Activated CD8-positive, alpha-beta T cell treated with anti-CD3 and anti-CD28 coated beads, Interleukin-2, amount 10 ng/mL, durations not matched to agents 7 days and 5 days (primary cell): ENCODE measurements around the gene NAT14. TPM values are rescaled to one million over a fixed set of nuclear protein-coding genes. Genes with fewer than 3 reads are reported as not detected.

ENCODE experiments used
- ATAC-seq: fragments of 150-1000 bp; cut with Tn5 transposase; one replicate; pipeline ENCODE4 v1.10.0; 2021; ENCODE audit warnings: moderate library complexity
- CTCF ChIA-PET: fragments of 350-600 bp; sonication (Branson Sonifier 250); formaldehyde crosslinking; loops from one replicate; lab custom pipeline; 2021; ENCODE audit warnings: antibody characterized with exemption; lab: Charles Lee
- POLR2A ChIA-PET: fragments of 350-600 bp; sonication (Branson Sonifier 250); formaldehyde crosslinking; loops from one replicate; lab custom pipeline; 2021; ENCODE audit warnings: antibody characterized with exemption; lab: Charles Lee
- DNase-seq: peaks from one replicate; pipeline ENCODE4 v3.0.0-alpha.2; 2020
- H3K27ac Mint-ChIP-seq: one replicate; pipeline ENCODE4 v1.8.0; 2021; ENCODE audit warnings: mild to moderate bottlenecking, mixed read lengths
- H3K27me3 Mint-ChIP-seq: one replicate; pipeline ENCODE4 v1.8.0; 2021; ENCODE audit warnings: low read depth, mixed read lengths
- H3K36me3 Mint-ChIP-seq: one replicate; pipeline ENCODE4 v1.8.0; 2021; ENCODE audit warnings: low read depth, mixed read lengths
- H3K4me1 Mint-ChIP-seq: one replicate; pipeline ENCODE4 v1.8.0; 2021; ENCODE audit warnings: low read depth, mixed read lengths
- H3K4me3 Mint-ChIP-seq: one replicate; pipeline ENCODE4 v1.8.0; 2021; ENCODE audit warnings: mild to moderate bottlenecking, mixed read lengths
- H3K9me3 Mint-ChIP-seq: one replicate; pipeline ENCODE4 v1.8.0; 2022; ENCODE audit warnings: mixed read lengths; ENCODE audit not compliant: insufficient read depth
- total RNA-seq, 2 experiments: library from RNA; stranded (reverse); gene quantifications; one replicate each; pipeline ENCODE4 v1.2.3, GENCODE V29; 2021

NAT14 gene, protein sequence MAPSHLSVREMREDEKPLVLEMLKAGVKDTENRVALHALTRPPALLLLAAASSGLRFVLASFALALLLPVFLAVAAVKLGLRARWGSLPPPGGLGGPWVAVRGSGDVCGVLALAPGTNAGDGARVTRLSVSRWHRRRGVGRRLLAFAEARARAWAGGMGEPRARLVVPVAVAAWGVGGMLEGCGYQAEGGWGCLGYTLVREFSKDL
- 10 to 100 TPM; 16.2 to 16.4 TPM for total RNA-seq

DNA sequence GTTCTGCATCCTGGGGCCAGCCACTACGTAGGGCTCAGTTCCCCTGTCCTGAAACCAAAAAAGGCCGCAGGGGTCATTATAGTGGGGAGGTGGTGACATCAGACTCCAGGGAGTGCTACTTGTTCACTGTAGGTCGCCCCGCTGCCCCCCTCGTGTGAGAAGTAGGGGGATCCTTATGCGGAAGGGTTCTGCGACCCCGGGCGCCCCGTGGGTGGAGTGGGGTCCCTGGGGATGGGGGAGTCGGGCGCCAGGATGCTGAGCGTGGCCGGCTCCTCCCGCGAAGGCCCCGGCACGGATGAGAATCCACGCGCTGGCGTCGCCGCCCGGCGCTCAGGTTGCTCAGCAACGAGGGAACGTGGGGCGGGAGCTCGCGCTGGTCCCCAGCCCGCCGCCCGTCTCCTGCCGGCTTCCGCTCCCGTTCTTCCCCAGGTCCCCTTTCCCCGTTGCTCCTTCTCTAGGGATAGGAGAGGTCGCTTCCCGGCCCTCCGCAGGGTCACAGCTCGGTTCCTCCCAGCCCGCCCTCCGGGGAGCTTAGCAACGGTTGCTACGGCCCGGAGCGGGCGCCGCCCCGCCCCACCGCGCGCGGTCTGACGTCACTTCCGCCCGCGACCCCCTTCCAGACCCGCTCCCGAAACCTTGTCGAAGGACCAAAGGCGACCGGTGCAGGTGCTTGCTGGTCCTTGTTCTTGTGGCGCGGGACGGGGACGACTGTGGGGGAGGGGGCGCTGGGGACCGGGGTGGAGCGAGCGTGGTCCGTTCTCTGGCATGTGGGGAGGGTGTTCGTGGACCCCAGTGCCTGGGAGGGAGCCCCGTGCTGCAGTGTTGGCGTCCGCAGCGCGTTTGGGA, at the start of gene NAT14:
Gene NAT14 (plus strand): TSS at position 596 of the 846 bp plus-strand sequence. CDS start 521 bp downstream, outside the sequence.
- Mint-ChIP-seq H3K36me3 (no peaks in the 10 kb centered on the region), H3K4me3 (peak within 1 kb of the TSS; percentile 76), H3K27me3 (no peaks in the 10 kb centered on the region), H3K4me1 (peaks cover 16% of the 10 kb centered on the region), H3K27ac (peak within 1 kb of the TSS; percentile 88), H3K9me3 (no peaks in the 10 kb centered on the region)
- CTCF ChIA-PET, result interaction anchor here (1.3 to 1.8 kb wide), 5 partner anchors 8 to 170 kb away, joined by 3 to 9 read pairs (median 5); partner anchors contain the start of gene ZNF628
- ATAC-seq, result peak; percentile 67
- peak; percentile 71 for DNase-seq
- POLR2A ChIA-PET, result interaction anchor here (0.6 to 2.3 kb wide), 4 partner anchors 9 to 140 kb away, joined by 3 to 12 read pairs (median 4); partner anchors contain the start of genes UBE2S, ZNF628 and ZNF784

DNA sequence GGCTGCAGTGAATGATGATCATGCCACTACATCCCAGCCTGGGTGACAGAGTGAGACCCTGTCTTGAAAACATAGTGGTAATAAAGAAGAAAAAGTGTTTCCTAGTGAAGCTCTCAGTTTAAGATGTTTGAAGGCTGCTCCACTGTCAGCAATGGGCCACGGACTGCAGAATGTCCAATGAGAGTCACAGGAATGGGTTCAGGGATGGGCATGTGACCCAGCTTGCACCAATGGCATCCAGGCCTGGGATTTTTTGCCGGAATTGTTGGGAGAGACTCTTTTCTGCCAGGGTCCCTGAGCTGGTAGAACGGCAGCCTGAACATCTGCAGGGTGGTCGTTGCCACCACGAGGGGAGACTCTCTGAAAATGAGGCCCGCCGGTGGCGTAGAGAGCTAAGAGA, 48.1 kb upstream of the NAT14 start:
- Mint-ChIP-seq H3K4me3 (no peak overlapping the region), H3K4me1 (peaks cover 12% of the 10 kb centered on the region), H3K27me3 (peaks cover 41% of the 10 kb centered on the region), H3K9me3 (no peaks in the 10 kb centered on the region), H3K27ac (no peak overlapping the region), H3K36me3 (peaks cover 3% of the 10 kb centered on the region)
- CTCF ChIA-PET, result interaction anchor here (0.8 to 1.7 kb wide), 6 partner anchors 10 to 196 kb away, joined by 3 to 5 read pairs (median 3); partner anchors contain the start of gene ZNF865
- DNase-seq (no peak), ATAC-seq (no peak)
- POLR2A ChIA-PET, result interaction anchor here (1.3 kb wide), 1 partner anchor 30 kb away, joined by 4 read pairs; no protein-coding TSS in a partner anchor

DNA sequence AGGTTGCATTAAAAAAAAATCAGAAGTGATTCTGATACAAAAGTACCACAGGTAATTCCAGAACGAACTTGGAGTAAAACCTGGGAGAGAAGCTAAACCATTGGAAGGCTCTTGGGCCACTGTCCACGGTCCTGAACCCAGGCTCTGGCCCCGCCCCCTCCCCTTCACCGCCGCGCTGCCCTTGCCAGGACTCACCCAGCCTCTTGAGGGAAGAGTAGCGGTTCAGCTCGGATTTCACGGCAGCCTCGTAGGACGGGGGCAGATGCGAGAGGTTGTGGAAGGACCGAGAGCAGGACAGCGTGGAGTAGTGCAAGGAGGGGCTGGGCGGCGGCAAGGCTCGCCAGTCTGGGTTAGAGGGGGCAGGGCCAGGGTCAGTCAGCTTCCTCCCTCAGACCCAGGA, 47.6 kb upstream of the NAT14 start:
- DNase-seq (peak; percentile 49), ATAC-seq (no peak)
- no peak overlapping the region for H3K4me3 Mint-ChIP-seq
- H3K9me3 Mint-ChIP-seq, result no peaks in the 10 kb centered on the region
- H3K36me3 Mint-ChIP-seq, result peaks cover 3% of the 10 kb centered on the region
- peaks cover 41% of the 10 kb centered on the region for H3K27me3 Mint-ChIP-seq
- H3K4me1 Mint-ChIP-seq, result peaks cover 12% of the 10 kb centered on the region
- H3K27ac Mint-ChIP-seq, result no peak overlapping the region
- ChIA-PET CTCF (interaction anchor here (0.8 to 1.2 kb wide), 5 partner anchors 10 to 195 kb away, joined by 3 to 5 read pairs (median 3); partner anchors contain the start of gene ZNF865), POLR2A (interaction anchor here (0.7 to 1.3 kb wide), 3 partner anchors 30 to 196 kb away, joined by 3 to 4 read pairs (median 4); partner anchors contain the start of gene UBE2S)

DNA sequence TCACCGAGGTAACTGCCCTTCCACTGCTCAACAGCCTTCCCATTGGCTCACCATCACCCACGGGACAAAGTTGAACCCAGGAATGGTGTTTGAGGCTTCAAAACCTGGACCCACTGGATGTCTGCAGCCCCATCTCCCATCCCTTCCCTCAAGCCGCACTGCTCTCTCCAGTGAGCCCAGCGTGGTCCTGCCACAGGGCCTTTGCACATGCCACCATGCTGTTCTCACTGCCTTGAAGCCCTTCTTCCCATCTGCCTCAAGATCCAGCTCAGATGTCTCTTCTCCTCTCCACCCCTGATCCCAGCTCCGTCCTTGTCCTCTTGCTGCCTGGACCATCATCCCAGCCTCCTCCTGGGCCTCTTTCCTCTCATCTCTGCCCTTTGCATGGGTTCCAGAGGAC, 45.9 kb upstream of the NAT14 start:
- no peak overlapping the region for H3K27ac Mint-ChIP-seq
- ChIA-PET POLR2A (no interaction called here), CTCF (no interaction called here)
- no peak for DNase-seq
- peaks cover 3% of the 10 kb centered on the region for H3K36me3 Mint-ChIP-seq
- peaks cover 52% of the 10 kb centered on the region for H3K27me3 Mint-ChIP-seq
- H3K4me3 Mint-ChIP-seq, result no peak overlapping the region
- H3K9me3 Mint-ChIP-seq, result no peaks in the 10 kb centered on the region
- H3K4me1 Mint-ChIP-seq, result peaks cover 12% of the 10 kb centered on the region
- ATAC-seq, result no peak

DNA sequence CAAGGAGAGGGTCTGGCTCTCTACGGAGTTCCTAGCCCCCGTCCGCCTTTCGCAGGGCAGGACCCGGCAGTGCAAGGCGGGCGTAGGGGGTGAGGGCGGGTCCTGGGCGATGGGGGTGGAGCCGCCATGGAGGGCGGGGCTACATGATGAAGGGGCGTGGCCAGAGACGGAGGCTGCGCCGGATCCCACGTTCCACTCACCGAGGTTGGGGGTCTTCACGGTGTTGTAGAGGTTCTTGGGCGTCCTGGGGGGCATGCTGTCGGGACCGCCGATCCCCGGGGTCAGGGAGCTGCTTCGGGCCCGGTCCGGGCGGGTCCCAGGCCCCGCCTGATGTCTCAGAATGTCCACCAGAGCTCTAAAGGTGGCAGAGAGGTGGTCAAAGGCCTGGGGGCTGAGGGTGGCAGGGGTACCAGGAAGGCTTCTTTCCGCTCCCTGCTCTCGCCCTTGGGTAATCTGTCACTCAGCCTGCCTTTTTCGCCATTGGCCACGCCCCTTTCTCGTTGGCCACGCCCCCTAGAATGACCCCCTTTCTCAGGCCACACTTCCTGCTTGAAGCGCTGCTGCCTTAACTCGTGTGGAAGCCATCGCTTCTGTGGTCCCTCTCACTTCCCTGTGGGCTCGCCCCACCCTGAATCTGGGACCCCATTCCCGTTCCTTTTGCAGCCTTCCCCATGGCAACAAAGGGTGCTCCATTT, 44.4 kb upstream of the NAT14 start:
- Mint-ChIP-seq H3K4me3 (no peak overlapping the region), H3K36me3 (peaks cover 3% of the 10 kb centered on the region), H3K9me3 (no peaks in the 10 kb centered on the region), H3K27ac (peak overlapping the region; percentile 12), H3K27me3 (peaks cover 62% of the 10 kb centered on the region), H3K4me1 (peaks cover 12% of the 10 kb centered on the region)
- ATAC-seq (no peak), DNase-seq (no peak)
- POLR2A ChIA-PET, result interaction anchor here (0.5 kb wide), 1 partner anchor 57 kb away, joined by 4 read pairs; no protein-coding TSS in a partner anchor
- CTCF ChIA-PET, result interaction anchor here (1.2 to 2.2 kb wide), 2 partner anchors 13 to 63 kb away, joined by 4 to 5 read pairs; no protein-coding TSS in a partner anchor

DNA sequence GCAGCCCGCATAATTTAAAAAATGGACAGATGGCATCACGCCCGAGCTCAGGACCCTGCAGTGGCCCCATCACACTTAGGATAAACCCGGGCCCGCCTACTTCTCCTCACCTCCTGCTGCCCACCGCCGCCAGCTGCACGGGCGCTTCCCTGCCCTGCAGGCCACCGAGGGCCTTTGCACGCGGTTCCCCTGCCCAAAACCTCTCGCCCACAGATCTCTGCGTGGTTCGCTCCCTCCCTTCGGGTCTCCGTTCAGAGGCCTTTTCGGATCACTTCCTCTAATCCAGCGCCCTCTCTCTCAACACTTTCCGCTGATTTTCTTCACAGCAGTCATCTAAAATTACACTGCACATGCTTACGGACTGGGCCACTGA, 43.7 kb upstream of the NAT14 start:
- ATAC-seq, result no peak
- Mint-ChIP-seq H3K4me3 (peak overlapping the region; percentile 1), H3K4me1 (peaks cover 12% of the 10 kb centered on the region), H3K9me3 (no peaks in the 10 kb centered on the region), H3K36me3 (peaks cover 3% of the 10 kb centered on the region), H3K27ac (peak overlapping the region; percentile 2), H3K27me3 (peaks cover 64% of the 10 kb centered on the region)
- ChIA-PET POLR2A (no interaction called here), CTCF (interaction anchor here (1.2 to 2.2 kb wide), 2 partner anchors 12 to 63 kb away, joined by 4 to 5 read pairs; no protein-coding TSS in a partner anchor)
- DNase-seq, result no peak

DNA sequence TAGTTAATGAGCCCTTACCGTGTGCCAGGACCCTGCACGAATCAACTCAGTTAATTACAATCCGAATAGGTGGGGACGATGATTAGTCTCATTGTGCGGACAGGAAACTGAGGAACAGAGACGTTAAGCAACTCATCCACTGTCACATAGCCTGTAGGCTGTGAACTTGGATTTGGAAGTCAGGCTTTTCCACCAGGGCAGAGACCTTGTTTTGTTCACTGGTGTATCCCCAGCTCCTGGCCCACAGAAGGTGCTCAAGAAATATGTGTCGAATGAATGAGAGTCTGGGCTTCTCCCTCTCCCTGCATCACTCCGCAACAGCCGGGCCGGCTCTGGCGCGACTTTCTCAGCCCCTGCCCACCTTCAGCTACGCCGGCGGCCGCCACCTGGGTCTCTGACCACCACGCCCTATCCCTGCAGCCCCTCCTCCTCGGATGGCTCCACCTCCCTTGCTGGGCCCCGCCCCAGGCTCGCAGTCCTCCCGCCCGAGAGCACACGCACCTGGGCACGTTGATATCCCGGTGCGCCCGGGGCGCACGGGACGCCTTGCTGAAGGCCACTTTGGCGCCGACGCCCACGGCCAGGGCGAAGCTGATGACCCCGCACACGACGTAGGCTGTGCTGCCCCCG, 43.2 kb upstream of the NAT14 start:
- no peaks in the 10 kb centered on the region for H3K9me3 Mint-ChIP-seq
- peak overlapping the region; percentile 2 for H3K27ac Mint-ChIP-seq
- POLR2A ChIA-PET, result no interaction called here
- no peak for ATAC-seq
- no peak for DNase-seq
- CTCF ChIA-PET, result interaction anchor here (1.2 to 2.2 kb wide), 2 partner anchors 12 to 62 kb away, joined by 4 to 5 read pairs; no protein-coding TSS in a partner anchor
- peaks cover 61% of the 10 kb centered on the region for H3K27me3 Mint-ChIP-seq
- H3K36me3 Mint-ChIP-seq, result peaks cover 3% of the 10 kb centered on the region
- peaks cover 12% of the 10 kb centered on the region for H3K4me1 Mint-ChIP-seq
- no peak overlapping the region for H3K4me3 Mint-ChIP-seq

DNA sequence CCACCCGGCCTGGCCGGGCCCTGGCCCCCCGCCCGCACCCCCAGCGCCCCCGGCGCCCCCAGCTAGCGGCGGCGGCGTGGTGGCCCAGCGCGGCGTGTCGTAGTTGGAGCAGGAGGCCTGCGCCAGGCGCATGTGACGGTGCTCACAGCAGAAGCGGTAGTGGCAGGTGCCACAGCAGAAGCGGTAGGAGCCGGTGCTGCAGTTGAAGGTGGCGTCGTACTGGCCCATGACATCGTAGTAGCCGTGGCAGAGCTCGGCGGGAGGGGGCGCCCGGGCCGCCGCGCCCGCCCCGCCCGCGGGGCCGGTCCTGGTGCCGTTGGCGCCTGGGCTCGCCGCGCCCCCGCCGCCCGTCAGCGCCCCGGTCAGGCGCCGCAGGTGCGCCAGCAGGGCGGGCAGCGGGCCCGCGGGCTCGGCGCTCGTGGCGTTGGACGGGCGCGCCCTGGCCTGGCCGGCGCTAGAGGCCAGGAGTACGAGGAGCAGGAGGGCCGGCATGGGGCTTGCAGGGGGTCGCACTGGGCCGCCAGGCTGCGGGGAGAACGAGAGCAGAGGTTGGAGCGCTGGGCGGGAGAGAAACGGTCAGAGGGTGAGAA, 42.5 kb upstream of the NAT14 start:
- no peak overlapping the region for H3K4me3 Mint-ChIP-seq

DNA sequence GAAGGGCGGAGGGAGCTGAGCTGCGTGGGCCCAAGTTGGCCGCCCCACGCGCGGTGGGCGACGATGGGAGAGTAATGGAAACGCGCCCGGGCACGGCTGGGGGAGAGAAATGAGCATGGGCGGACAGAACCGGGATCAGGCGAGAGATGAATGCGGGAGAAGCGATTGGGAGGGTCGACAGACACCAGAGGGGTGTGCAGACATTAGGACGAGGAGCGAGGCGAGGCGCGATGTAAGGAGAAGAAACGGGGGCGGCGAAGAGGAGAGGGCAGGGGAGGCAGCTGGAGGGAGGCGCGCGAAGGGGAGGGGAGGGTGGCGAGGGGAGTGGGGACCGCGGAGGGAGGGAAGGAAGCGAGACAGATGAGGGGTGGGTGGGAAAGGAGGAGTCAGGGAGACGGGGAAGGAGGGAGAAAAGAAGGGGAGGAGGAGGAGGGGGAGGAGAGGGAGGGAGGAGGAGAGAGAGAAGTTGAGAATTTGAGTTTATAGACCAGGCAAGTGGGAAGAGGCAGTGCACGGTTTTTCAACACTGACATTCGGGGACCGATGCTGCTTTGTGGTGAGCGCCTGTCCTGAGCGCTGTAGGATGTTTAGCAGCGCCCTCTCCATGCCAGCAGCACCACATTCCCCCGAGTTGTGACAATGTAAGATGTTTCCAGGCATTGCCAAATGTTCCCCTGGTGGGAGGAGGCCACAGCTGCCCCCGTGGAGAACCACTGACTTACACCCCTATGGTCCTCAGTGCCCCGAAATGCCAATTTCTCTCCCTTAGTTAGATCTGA, 41.8 kb upstream of the NAT14 start, which contains the start of gene SHISA7:
Gene SHISA7 (minus strand): TSS at position 256 of the 779 bp plus-strand sequence. CDS start 437 bp downstream, outside the sequence.
- peak within 1 kb of the TSS; percentile 52 for H3K27ac Mint-ChIP-seq
- H3K4me3 Mint-ChIP-seq, result no peak within 1 kb of the TSS
- POLR2A ChIA-PET, result interaction anchor here (0.9 kb wide), 1 partner anchor 36 kb away, joined by 3 read pairs; no protein-coding TSS in a partner anchor
- ATAC-seq, result no peak
- H3K9me3 Mint-ChIP-seq, result no peaks in the 10 kb centered on the region
- H3K36me3 Mint-ChIP-seq, result peaks cover 3% of the 10 kb centered on the region
- DNase-seq, result no peak
- CTCF ChIA-PET, result no interaction called here
- peaks cover 12% of the 10 kb centered on the region for H3K4me1 Mint-ChIP-seq
- H3K27me3 Mint-ChIP-seq, result peaks cover 56% of the 10 kb centered on the region

More for the DNA sequence above, 42.5 kb upstream of the NAT14 start:
- ChIA-PET POLR2A (no interaction called here), CTCF (interaction anchor here (2.2 kb wide), 1 partner anchor 11 kb away, joined by 4 read pairs; no protein-coding TSS in a partner anchor)
- no peak overlapping the region for H3K27ac Mint-ChIP-seq
- ATAC-seq, result peak; percentile 13
- H3K27me3 Mint-ChIP-seq, result peaks cover 56% of the 10 kb centered on the region
- peaks cover 12% of the 10 kb centered on the region for H3K4me1 Mint-ChIP-seq
- peaks cover 3% of the 10 kb centered on the region for H3K36me3 Mint-ChIP-seq
- no peaks in the 10 kb centered on the region for H3K9me3 Mint-ChIP-seq
- DNase-seq, result no peak
